Astrocyte of the spinal cord (primary cell): Measurements from ENCODE around the gene CCM2L.

Experiments
- DNase-seq: peaks from one replicate; pipeline ENCODE4 v3.0.0; 2011; ENCODE audit warnings: low read depth, low spot score
- H3K4me3 ChIP-seq: 2 replicates; pipeline ENCODE4 v1.5.1; 2011; ENCODE audit warnings: low read depth, mild to moderate bottlenecking, low read length, moderate library complexity
- CTCF ChIP-seq: IDR thresholded peaks from 2 replicates; pipeline ENCODE4 v1.5.1; 2012; ENCODE audit warnings: low read depth, mild to moderate bottlenecking, low read length, inconsistent platforms
- in situ Hi-C: cut with HindIII; loops from 2 replicates; pipeline ENCODE4 v1.10.0; 2017; ENCODE audit warnings: low sequenced_read_pairs

CCM2L gene

GRCh38 chr20:32063695-32064094 lies 53.5 kb downstream of the CCM2L start:
- in situ Hi-C loops: no loop called here
- DNase-seq: no peak
- TF ChIP-seq CTCF: no peak
- no peak overlapping the region for H3K4me3 ChIP-seq

- H3K4me3 ChIP-seq: no peak overlapping the region
- in situ Hi-C loops: no loop called here
- no peak for TF ChIP-seq CTCF
- no peak for DNase-seq
These were observed 54.4 kb downstream of the CCM2L start for GRCh38 chr20:32064667-32065066.

GRCh38 chr20:32067234-32067821 lies 57.1 kb downstream of the CCM2L start:
- H3K4me3 ChIP-seq: no peak overlapping the region
- DNase-seq: peak; percentile 47
- TF ChIP-seq CTCF: no peak
- in situ Hi-C loops: no loop called here

- in situ Hi-C loops: no loop called here
- no peak overlapping the region for H3K4me3 ChIP-seq
- TF ChIP-seq CTCF: no peak
- no peak for DNase-seq
These were observed 57.9 kb downstream of the CCM2L start for GRCh38 chr20:32068174-32068573.

- no peak overlapping the region for H3K4me3 ChIP-seq
- no peak for DNase-seq
- in situ Hi-C loops: no loop called here
- no peak for TF ChIP-seq CTCF
These were observed 59.5 kb downstream of the CCM2L start for GRCh38 chr20:32069711-32070110.

- no peak overlapping the region for H3K4me3 ChIP-seq
- in situ Hi-C loops: no loop called here
- TF ChIP-seq CTCF: no peak
- DNase-seq: no peak
These were observed 60.0 kb downstream of the CCM2L start for GRCh38 chr20:32070282-32070681.

- no peak overlapping the region for H3K4me3 ChIP-seq
- TF ChIP-seq CTCF: no peak
- DNase-seq: no peak
- in situ Hi-C loops: no loop called here
These were observed 60.5 kb downstream of the CCM2L start for GRCh38 chr20:32070690-32071213.
